SHP77 (cell line): ENCODE measurements around the gene TNK1.
"Not testable (repeated sequence)": the region's sequence is repeated elsewhere in the genome, so short reads cannot be mapped to it uniquely, and the experiment has no call there.

Experiments
- DNase-seq, 2 experiments: peaks; one replicate each; lab custom pipeline; 2025; lab: John Stamatoyannopoulos, UW

Gene TNK1

DNA sequence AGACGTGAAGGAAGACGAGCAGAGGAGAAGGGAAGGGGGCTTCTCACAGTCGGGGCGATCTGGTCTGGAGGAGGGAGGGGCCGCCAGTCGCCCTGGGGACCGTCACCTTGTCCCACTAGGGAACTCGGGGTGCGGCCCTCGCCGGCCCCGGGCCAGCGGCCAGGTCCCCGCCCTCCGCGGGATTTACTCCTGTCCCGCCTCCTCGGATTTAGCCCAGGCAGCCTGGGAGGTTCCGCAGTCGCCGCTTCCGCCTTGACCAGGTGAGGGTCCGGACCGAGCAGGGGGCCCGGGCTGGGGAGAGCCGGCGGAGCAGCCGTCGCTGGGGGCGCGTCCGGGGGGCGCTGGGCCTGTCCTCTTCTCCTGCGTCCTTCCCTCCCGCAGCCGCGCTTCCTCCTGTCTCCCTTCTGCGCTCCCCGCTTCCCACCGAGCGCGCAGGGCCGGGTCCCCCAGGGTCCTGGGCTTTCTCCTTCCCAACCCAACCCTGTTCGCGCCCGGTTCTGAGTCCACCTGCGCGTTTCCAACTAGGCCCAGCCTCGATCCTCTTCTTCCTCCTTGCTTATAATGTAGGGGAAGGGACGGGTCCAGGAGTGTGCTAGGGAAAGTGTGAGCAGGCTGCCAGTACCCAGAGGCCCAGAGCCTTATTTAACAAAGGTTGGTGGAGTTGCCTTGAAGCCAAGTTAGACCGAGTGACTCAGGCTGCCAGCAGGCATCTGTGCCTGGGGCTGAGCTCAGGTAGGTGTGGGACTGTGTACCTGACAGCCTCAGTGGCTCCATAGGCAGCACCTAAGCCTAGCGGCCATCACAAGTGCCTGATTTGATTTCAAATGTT, at the start of gene TNK1:
Gene TNK1, plus strand, starts transcription at position 235 of the 829 bp plus-strand sequence. CDS start 1,838 bp downstream, outside the sequence.
- no peak for DNase-seq

GRCh38 chr17:7332111-7332510, 48.8 kb upstream of the TNK1 start:
- DNase-seq: no peak

DNA sequence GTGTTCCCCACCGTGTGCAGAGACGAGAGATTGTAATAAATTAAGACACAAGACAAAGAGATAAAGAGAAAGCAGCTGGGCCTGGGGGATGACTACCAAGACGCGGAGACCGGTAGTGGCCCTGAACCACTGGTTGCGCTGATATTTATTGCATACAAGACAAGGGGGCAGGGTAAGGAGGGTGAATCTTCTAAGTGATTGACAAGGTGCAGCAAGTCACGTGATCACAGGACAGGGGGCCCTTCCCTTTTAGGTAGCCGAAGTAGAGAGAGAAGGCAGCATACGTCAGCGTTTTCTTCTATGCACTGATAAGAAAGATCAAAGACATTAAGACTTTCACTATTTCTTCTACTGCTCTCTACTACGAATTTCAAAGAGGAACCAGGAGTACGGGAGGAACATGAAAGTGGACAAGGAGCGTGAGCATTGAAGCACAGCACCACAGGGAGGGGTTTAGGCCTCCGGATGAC, 48.3 kb upstream of the TNK1 start:
- not testable (repeated sequence) for DNase-seq

GRCh38 chr17:7334938-7335538, 45.9 kb upstream of the TNK1 start:
- no peak for DNase-seq

GRCh38 chr17:7335765-7336164, 45.1 kb upstream of the TNK1 start:
- not testable (repeated sequence) for DNase-seq

- DNase-seq: no peak
Observed at GRCh38 chr17:7336240-7337175, 44.4 kb upstream of the TNK1 start, which contains the start of gene ACAP1. Gene ACAP1, plus strand, starts transcription at chr17:7336529. Its CDS starts 206 bp downstream, at chr17:7336735.

DNA sequence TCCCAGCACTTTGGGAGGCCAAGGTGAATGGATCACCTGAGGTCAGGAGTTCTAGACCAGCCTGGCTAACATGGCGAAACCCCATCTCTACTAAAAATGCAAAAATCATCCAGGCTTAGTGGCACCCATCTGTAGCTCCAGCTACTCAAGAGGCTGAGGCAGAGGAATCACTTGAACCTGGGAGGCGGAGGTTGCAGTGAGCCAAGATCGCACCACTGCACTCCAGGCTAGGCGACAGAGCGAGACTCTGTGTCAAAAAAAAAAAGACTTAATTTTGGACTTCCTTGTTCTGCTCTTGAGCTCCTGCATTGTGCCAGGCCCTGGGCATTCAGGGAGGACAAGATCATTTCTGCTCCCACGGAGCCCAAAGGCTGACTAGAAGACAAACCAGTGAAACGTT, 43.3 kb upstream of the TNK1 start:
- DNase-seq: not testable (repeated sequence)

- DNase-seq: no peak
Observed at GRCh38 chr17:7340179-7340578, 40.7 kb upstream of the TNK1 start.

- DNase-seq: no peak
Observed at GRCh38 chr17:7341842-7342241, 39.0 kb upstream of the TNK1 start.

- no peak for DNase-seq
Observed at GRCh38 chr17:7343250-7343649, 37.6 kb upstream of the TNK1 start.

DNA sequence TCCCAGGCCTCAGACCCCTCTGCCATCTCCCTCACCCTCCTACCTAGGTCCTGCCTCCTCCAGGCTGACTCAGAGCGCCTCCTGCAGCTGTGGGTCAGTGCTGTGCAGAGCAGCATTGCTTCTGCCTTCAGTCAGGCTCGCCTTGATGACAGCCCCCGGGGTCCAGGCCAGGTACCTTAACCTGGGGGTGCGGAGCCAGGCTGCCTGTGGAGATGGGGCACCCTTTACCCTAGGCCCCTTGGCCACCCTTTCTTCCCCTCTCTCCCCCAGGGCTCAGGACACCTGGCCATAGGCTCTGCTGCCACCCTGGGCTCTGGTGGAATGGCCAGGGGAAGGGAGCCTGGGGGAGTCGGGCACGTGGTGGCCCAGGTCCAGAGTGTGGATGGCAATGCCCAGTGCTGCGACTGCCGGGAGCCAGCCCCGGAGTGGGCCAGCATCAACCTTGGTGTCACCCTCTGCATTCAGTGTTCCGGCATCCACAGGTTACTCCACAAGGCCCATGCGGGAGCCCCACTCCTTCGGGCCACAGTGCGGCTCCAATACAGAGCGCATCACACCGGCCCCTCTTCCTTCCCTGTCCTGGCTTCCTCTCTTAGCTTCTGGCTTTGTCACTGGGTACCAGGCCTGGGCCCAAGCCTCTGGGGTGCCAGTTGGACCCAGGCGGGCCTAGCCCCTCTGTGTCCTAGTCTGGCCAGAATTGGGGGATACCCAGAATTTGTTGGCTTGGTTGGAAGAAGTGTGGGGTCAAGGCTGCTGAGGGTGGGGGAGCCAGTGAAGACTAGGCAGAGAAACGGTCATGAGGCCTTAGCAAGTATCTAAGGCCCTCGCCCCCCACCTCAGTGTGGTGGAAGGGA, 33.9 kb upstream of the TNK1 start:
- DNase-seq: no peak

- DNase-seq: no peak
Observed at GRCh38 chr17:7347630-7348477, 33.0 kb upstream of the TNK1 start.

DNA sequence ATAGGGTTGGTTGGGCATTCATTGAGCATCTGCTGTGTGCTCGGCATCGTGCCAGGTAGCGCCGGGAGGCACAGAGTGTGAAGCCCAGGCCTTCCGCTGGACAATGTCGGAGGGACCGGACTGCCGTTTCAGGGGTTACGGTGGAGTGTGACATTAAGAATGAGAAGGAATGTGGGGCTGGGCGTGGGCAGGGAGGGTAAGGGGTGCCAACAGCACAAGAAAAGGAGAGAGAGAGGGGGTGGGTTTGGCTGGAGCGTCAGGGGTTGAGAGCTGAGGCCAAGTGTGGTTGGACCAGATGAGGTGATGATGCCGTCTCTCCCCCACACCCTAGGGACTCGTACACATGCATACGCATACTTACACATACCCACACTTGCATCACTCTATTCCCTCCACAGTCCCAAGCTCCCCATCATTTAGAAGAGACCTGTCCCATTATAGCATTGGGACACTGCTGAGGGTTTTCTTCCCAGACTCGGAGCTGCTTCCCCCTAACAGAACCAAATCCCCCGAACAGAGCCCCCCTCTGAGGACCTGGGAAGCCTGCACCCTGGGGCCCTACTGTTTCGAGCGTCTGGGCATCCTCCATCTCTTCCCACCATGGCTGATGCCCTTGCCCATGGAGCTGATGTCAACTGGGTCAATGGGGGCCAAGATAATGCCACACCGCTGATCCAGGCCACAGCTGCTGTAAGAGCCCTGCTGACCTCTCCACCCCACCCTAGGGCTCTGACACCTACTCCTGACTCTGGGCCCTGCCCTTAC, 32.2 kb upstream of the TNK1 start:
- no peak for DNase-seq

DNA sequence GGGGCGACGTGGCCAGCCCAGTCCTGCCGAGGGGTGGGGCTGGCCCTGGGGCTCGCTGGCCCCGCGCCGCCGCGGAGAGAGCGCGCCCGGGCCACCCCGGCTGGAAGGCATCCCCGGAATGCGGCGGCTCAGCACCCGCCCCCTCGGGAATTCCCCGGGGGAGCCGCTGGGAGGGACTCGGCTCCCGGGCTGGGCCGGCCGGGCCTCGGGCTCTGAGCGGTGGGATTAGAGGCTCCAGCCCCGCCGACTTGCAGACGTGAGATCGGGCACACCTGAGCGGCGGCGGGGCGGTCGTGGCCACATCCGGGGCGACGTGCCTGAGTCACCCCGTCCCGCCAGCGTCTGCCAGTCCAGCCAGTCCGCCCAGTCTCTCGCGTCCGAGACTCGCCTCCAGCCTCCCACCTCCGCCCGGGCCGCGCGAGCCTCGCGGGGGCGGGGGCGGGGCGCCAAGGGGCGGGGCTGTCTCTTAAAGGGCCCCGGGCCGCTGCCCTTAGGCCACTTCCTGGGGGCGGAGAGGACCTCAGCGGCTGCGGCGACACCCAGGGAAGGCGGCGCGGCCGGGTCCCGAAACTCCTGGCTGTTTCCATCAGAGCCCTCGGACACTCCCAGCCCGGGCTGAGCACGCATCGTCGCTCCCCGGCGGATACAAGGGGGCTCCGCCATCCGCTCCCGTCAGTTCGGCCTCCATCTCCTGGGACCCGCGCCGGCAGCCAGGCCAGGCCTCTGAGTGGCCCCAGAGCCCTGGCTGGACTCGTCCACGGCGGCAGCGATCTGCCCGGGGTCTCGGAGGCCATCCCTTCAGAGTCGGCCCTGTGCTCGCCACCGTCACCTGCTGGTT, 29.0 kb upstream of the TNK1 start, which contains the start of gene KCTD11:
Gene KCTD11, plus strand, starts transcription at position 498 of the 838 bp plus-strand sequence.
- DNase-seq: peak; percentile 76 to 82

DNA sequence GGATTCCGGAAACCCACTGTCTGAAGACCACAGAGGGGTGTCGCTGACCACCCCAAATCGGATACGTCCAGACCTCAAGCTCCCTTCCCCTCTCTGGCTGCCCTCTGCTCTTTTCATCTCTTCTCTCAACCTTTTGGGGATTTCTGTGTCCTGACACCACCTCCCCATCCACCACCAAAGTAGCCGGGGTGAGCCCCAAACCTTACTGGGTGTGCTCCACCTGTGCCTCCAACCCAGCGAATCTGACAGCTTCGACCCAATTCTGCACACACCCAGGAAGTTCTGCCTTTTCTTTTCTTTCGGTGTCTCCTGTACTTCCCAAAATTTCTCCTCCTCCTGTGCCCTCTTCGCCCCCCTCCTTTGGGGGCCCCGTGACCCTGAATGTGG, 28.4 kb upstream of the TNK1 start:
- no peak for DNase-seq

GRCh38 chr17:7352910-7353635, 27.8 kb upstream of the TNK1 start:
- no peak for DNase-seq

DNA sequence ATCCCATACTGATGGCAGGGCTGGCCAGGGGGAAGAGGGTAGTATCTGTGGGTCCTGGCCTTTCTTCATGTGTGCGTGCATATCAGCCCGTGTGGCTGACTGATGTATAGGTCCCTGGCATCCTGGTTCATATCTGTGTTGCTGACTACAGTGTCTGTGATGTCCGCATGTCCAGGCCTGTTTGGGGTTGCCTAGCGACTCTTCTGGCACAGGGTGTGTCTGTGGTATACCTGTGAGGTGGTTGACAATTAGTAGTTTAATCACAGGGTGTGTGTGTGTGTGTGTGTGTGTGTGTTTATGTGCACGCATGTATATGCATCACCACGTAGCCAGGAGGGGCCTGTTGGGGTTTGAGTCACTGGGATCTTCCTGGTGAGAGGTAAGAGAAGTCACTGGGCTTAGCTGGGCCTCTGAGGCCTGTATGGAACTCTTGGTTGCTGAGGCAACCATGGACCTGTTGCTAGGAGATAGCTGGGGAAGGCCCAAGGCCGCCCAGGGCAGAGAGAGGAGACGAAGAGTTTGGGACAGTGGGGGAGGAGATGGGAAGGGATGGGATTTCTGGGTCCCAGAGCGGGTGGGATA, 26.5 kb upstream of the TNK1 start:
- no peak for DNase-seq
